GM18867 (cell line): ENCODE data around the gene MALRD1.

Experiments used
- ATAC-seq: cut with Tn5 transposase; IDR thresholded peaks from one replicate; pipeline ENCODE4 v1.9.1; 2021; ENCODE audit warnings: mild to moderate bottlenecking, moderate library complexity; ENCODE audit not compliant: unreplicated experiment

MALRD1 gene

GRCh38 chr10:19098803-19099202 lies 50.2 kb downstream of the MALRD1 start:
- no peak for ATAC-seq

GRCh38 chr10:19107406-19107805 lies 58.8 kb downstream of the MALRD1 start:
- ATAC-seq = no peak

- ATAC-seq = no peak
These were observed 63.1 kb downstream of the MALRD1 start for GRCh38 chr10:19111501-19112267.

GRCh38 chr10:19117438-19117837 lies 68.8 kb downstream of the MALRD1 start:
- no peak for ATAC-seq

GRCh38 chr10:19119191-19119590 lies 70.6 kb downstream of the MALRD1 start:
- ATAC-seq = no peak

- ATAC-seq = no peak
These were observed 71.8 kb downstream of the MALRD1 start for GRCh38 chr10:19120381-19120908.

- no peak for ATAC-seq
These were observed 85.4 kb downstream of the MALRD1 start for GRCh38 chr10:19133992-19134391.

- no peak for ATAC-seq
These were observed 94.4 kb downstream of the MALRD1 start for GRCh38 chr10:19142967-19143366.

- no peak for ATAC-seq
These were observed 95.6 kb downstream of the MALRD1 start for GRCh38 chr10:19144206-19144605.

- ATAC-seq = no peak
These were observed 105.8 kb downstream of the MALRD1 start for GRCh38 chr10:19154375-19154774.

- no peak for ATAC-seq
These were observed 109.8 kb downstream of the MALRD1 start for GRCh38 chr10:19158358-19158757.

GRCh38 chr10:19158870-19159269 lies 110.3 kb downstream of the MALRD1 start:
- no peak for ATAC-seq

- ATAC-seq = no peak
These were observed 115.9 kb downstream of the MALRD1 start for GRCh38 chr10:19164461-19164860.

GRCh38 chr10:19168584-19168983 lies 120.0 kb downstream of the MALRD1 start:
- no peak for ATAC-seq

- ATAC-seq = no peak
These were observed 120.4 kb downstream of the MALRD1 start for GRCh38 chr10:19169041-19169440.

- ATAC-seq = no peak
These were observed 121.1 kb downstream of the MALRD1 start for GRCh38 chr10:19169684-19170083.

GRCh38 chr10:19178675-19179074 lies 130.1 kb downstream of the MALRD1 start:
- no peak for ATAC-seq

GRCh38 chr10:19184891-19185290 lies 136.3 kb downstream of the MALRD1 start:
- no peak for ATAC-seq

- ATAC-seq = no peak
These were observed 146.3 kb downstream of the MALRD1 start for GRCh38 chr10:19194866-19195265.

- ATAC-seq = no peak
These were observed 147.1 kb downstream of the MALRD1 start for GRCh38 chr10:19195698-19196097.

- ATAC-seq = no peak
These were observed 151.6 kb downstream of the MALRD1 start for GRCh38 chr10:19200211-19200610.

GRCh38 chr10:19204246-19204917 lies 155.8 kb downstream of the MALRD1 start:
- no peak for ATAC-seq
